Thyroid gland (tissue), 4 donors: ENCODE data around the gene RAP1A. TPM values are rescaled to one million over a fixed set of nuclear protein-coding genes. Genes with fewer than 3 reads are reported as not detected.

Experiments
- DNase-seq, 2 donors: peaks; one replicate each; pipeline ENCODE4 v3.0.0-alpha.2; 2019
- H3K27ac ChIP-seq, 3 donors: fragments of 200-600 bp; sonication (generic); 1 replicate in 2 of 3; 2 replicates in 1 of 3; pipeline ENCODE4 v1.5.1; 2016 to 2019; ENCODE audit warnings: mild to moderate bottlenecking in 1 of 3, moderate library complexity in 1 of 3
- H3K27me3 ChIP-seq: fragments of 200-600 bp; sonication (generic); one replicate; pipeline ENCODE4 v1.5.1; 2019
- H3K36me3 ChIP-seq, 2 donors: fragments of 200-600 bp; sonication (generic); one replicate each; pipeline ENCODE4 v1.5.1; 2016 to 2019
- H3K4me1 ChIP-seq, 2 donors: fragments of 200-600 bp; sonication (generic); one replicate each; pipeline ENCODE4 v1.5.1; 2017 to 2019
- H3K4me3 ChIP-seq, 3 donors: fragments of 200-600 bp; sonication (generic); replicated peaks in 1 of 3; 1 replicate in 2 of 3; 2 replicates in 1 of 3; pipeline ENCODE4 v1.5.1; 2016; ENCODE audit warnings: mild to moderate bottlenecking in 1 of 3
- H3K9me3 ChIP-seq: fragments of 200-600 bp; sonication (generic); one replicate; pipeline ENCODE4 v1.5.1; 2017
- CTCF ChIP-seq, 6 experiments: fragments of 200-600 bp in 3 of 6; fragments of 450-650 bp in 3 of 6; sonication (generic) in 3 of 6; IDR thresholded peaks; one replicate each; pipeline ENCODE4 v1.5.1; 2016 to 2019; ENCODE audit warnings: antibody characterized with exemption in 6 of 6, mild to moderate bottlenecking in 2 of 6, inconsistent platforms in 1 of 6, moderate library complexity in 1 of 6
- POLR2A ChIP-seq, 2 donors: fragments of 450-650 bp; IDR thresholded peaks; one replicate each; pipeline ENCODE4 v1.6.1; 2017; ENCODE audit warnings: antibody characterized with exemption in 2 of 2, mild to moderate bottlenecking in 2 of 2, moderate library complexity in 1 of 2
- WGBS, 2 donors: methylation state at CpG; one replicate each; pipeline ENCODE4 v1.1.5; 2017; 5-methylcytosine and 5-hydroxymethylcytosine counted together
- intact Hi-C: fragments of 100-400 bp; cut with DNase I; formaldehyde crosslinking; loops from one replicate; pipeline ENCODE4 v1.15.1; 2023
- total RNA-seq, 4 donors: library from RNA; depleted of rRNA; stranded (reverse); fragments of >200 nt; gene quantifications; one replicate each; pipeline ENCODE4 v1.2.3, GENCODE V29; 2016

The RAP1A gene
- total RNA-seq, 4 donors from 2014 or later, result 54.2 to 91.7 (median 71.9) TPM

GRCh38 chr1:111702504-111703050 is 83.0 kb downstream of the RAP1A start:
- DNase-seq, result no peak
- intact Hi-C loops, result no loop called here
- H3K4me3 ChIP-seq, result no peak overlapping the region
- 90 to 95% methylated on average over 5 of the region's 5 CpGs for WGBS, 2 donors
- H3K27me3 ChIP-seq, result no peaks in the 10 kb centered on the region
- peaks cover 18 to 41% of the 10 kb centered on the region in 2 donors for H3K36me3 ChIP-seq
- no peak overlapping the region for H3K27ac ChIP-seq
- no peaks in the 10 kb centered on the region for H3K9me3 ChIP-seq
- TF ChIP-seq POLR2A (IDR thresholded peaks at IDR 0.05) (no peak), CTCF (IDR thresholded peaks at IDR 0.05) (no peak)
- H3K4me1 ChIP-seq, result no peaks in the 10 kb centered on the region

GRCh38 chr1:111704240-111704639 is 84.7 kb downstream of the RAP1A start:
- Histone ChIP-seq H3K9me3 (no peaks in the 10 kb centered on the region), H3K36me3 (peaks cover 18 to 35% of the 10 kb centered on the region in 2 donors)

GRCh38 chr1:111704776-111705175 is 85.2 kb downstream of the RAP1A start:
- intact Hi-C loops, result no loop called here
- Histone ChIP-seq H3K4me3 (no peak overlapping the region), H3K4me1 (no peaks in the 10 kb centered on the region), H3K36me3 (peaks cover 18 to 31% of the 10 kb centered on the region in 2 donors), H3K27me3 (no peaks in the 10 kb centered on the region), H3K9me3 (no peaks in the 10 kb centered on the region), H3K27ac (no peak overlapping the region)
- no peak for DNase-seq
- TF ChIP-seq POLR2A (IDR thresholded peaks at IDR 0.05) (no peak), CTCF (IDR thresholded peaks at IDR 0.05) (no peak)

More at GRCh38 chr1:111704240-111704639, 84.7 kb downstream of the RAP1A start:
- no peak overlapping the region for H3K4me3 ChIP-seq
- no peaks in the 10 kb centered on the region for H3K27me3 ChIP-seq
- no peaks in the 10 kb centered on the region for H3K4me1 ChIP-seq
- 88% methylated on average over 2 of the region's 2 CpGs for WGBS, 2 donors
- no peak overlapping the region for H3K27ac ChIP-seq
- no peak for DNase-seq
- intact Hi-C loops, result no loop called here
- no peak for TF ChIP-seq POLR2A (IDR thresholded peaks at IDR 0.05)

GRCh38 chr1:111705841-111706240 is 86.3 kb downstream of the RAP1A start:
- intact Hi-C loops, result no loop called here
- Histone ChIP-seq H3K4me1 (no peaks in the 10 kb centered on the region), H3K9me3 (no peaks in the 10 kb centered on the region), H3K27me3 (no peaks in the 10 kb centered on the region), H3K36me3 (peaks cover 9 to 23% of the 10 kb centered on the region in 2 donors), H3K27ac (no peak overlapping the region), H3K4me3 (no peak overlapping the region)
- TF ChIP-seq POLR2A (IDR thresholded peaks at IDR 0.05), result no peak
- TF ChIP-seq CTCF (IDR thresholded peaks at IDR 0.05), result no peak
- DNase-seq, result no peak
- WGBS, 2 donors, result 79 to 84% methylated on average over 3 of the region's 3 CpGs

GRCh38 chr1:111706921-111707320 is 87.3 kb downstream of the RAP1A start:
- Histone ChIP-seq H3K4me1 (no peaks in the 10 kb centered on the region), H3K27me3 (no peaks in the 10 kb centered on the region), H3K36me3 (peaks cover 8 to 23% of the 10 kb centered on the region in 2 donors), H3K27ac (no peak overlapping the region), H3K4me3 (no peak overlapping the region), H3K9me3 (no peaks in the 10 kb centered on the region)
- whole genome bisulfite sequencing, 2 donors, result 82 to 94% methylated on average over 2 of the region's 2 CpGs
- DNase-seq, result no peak
- no peak for TF ChIP-seq CTCF (IDR thresholded peaks at IDR 0.05)
- TF ChIP-seq POLR2A (IDR thresholded peaks at IDR 0.05), result no peak
- intact Hi-C loops, result no loop called here
